Measurements from ENCODE around the gene NYNRIN.

DNA sequence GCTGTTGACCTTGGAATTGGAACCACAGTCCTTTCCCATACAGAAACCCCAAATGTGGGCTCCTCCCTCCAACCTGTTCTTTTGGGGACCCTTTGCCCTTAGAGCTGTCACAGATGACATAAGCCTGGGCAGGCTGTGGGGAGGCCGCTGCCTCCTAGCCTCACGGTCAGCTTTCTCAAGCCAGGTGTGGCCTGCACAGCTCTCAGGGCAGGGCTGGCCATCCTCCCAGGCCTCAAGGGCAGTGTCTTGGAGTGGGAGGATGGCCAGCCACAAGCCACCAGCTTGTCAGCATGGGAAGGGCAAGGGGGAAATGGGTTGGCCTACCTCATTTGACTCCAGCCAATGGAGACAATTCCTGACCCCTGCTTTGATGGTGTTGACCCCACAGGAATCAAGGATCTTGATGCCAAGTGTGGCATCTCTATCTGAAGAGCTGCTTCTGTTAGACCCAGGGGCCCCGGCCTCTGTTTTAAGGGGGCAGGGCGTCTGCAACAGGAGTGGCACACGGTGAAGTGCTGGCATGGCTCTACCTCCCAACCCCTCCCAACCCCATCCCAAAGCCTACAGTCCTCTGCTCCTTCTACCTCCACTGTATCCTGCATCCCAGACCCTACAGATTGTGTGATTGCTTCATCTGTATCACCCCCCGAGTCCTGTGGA is 19.2 kb downstream of the NYNRIN start:
- no peak for TF ChIP-seq POLR2A (IDR thresholded peaks at IDR 0.05; ENCODE audit: control extremely low read depth in 1 of 2, low read depth in 2 of 2, low read length in 2 of 2)
- TF ChIP-seq EZH2 (IDR thresholded peaks at IDR 0.05; ENCODE audit: low read depth, low read length, severe bottlenecking) = no peak
- TF ChIP-seq, protein P1, sequence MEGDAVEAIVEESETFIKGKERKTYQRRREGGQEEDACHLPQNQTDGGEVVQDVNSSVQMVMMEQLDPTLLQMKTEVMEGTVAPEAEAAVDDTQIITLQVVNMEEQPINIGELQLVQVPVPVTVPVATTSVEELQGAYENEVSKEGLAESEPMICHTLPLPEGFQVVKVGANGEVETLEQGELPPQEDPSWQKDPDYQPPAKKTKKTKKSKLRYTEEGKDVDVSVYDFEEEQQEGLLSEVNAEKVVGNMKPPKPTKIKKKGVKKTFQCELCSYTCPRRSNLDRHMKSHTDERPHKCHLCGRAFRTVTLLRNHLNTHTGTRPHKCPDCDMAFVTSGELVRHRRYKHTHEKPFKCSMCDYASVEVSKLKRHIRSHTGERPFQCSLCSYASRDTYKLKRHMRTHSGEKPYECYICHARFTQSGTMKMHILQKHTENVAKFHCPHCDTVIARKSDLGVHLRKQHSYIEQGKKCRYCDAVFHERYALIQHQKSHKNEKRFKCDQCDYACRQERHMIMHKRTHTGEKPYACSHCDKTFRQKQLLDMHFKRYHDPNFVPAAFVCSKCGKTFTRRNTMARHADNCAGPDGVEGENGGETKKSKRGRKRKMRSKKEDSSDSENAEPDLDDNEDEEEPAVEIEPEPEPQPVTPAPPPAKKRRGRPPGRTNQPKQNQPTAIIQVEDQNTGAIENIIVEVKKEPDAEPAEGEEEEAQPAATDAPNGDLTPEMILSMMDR (IDR thresholded peaks at IDR 0.05; ENCODE audit: control extremely low read depth in 1 of 3, insufficient read depth in 1 of 3, low read depth in 1 of 3, low read length in 3 of 3) = no peak

Data from H1 (cell line).